Transverse colon (tissue), 4 donors: ENCODE results near the gene EXD3. TPM values are rescaled to one million over a fixed set of nuclear protein-coding genes. Genes with fewer than 3 reads are reported as not detected.

Experiments
- DNase-seq: peaks from one replicate; pipeline ENCODE4 v3.0.0-alpha.2; 2019
- H3K27ac ChIP-seq, 4 donors: fragments of 200-600 bp; sonication (generic); 2 replicates each; pipeline ENCODE4 v1.5.1; 2016 to 2018; ENCODE audit warnings: inconsistent platforms in 4 of 4
- H3K27me3 ChIP-seq: fragments of 200-600 bp; sonication (generic); 2 replicates; pipeline ENCODE4 v1.5.1; 2017; ENCODE audit warnings: inconsistent platforms
- H3K36me3 ChIP-seq, 4 donors: fragments of 200-600 bp; sonication (generic); 2 replicates each; pipeline ENCODE4 v1.5.1; 2017 to 2019; ENCODE audit warnings: inconsistent platforms in 4 of 4
- H3K4me1 ChIP-seq, 4 donors: fragments of 200-600 bp; sonication (generic); 2 replicates each; pipeline ENCODE4 v1.5.1; 2017 to 2020; ENCODE audit warnings: inconsistent platforms in 4 of 4
- H3K4me3 ChIP-seq, 4 donors: fragments of 200-600 bp; sonication (generic); 1 replicate in 1 of 4; 2 replicates in 3 of 4; pipeline versions ENCODE4 v1.5.1 to v1.6.1; 2017 to 2019; ENCODE audit warnings: inconsistent platforms in 4 of 4
- H3K9me3 ChIP-seq, 2 donors: fragments of 200-600 bp; sonication (generic); 2 replicates each; pipeline ENCODE4 v1.5.1; 2017 to 2019; ENCODE audit warnings: inconsistent platforms in 2 of 2
- EP300 ChIP-seq: sonication (generic); formaldehyde crosslinking; IDR thresholded peaks from one replicate; pipeline ENCODE4 v1.6.1; 2017; ENCODE audit warnings: antibody characterized with exemption, low read depth
- POLR2A ChIP-seq: fragments of 450-650 bp; IDR thresholded peaks from one replicate; pipeline ENCODE4 v1.6.1; 2016; ENCODE audit warnings: antibody characterized with exemption, mild to moderate bottlenecking, moderate library complexity
- POLR2AphosphoS5 ChIP-seq, 3 donors: sonication (generic); formaldehyde crosslinking; IDR thresholded peaks; one replicate each; pipeline ENCODE4 v1.6.1; 2016; ENCODE audit warnings: antibody characterized with exemption in 3 of 3
- WGBS, 2 donors: methylation state at CpG; one replicate each; pipeline ENCODE4 v1.1.5; 2018; ENCODE audit warnings: low coverage in 1 of 2; 5-methylcytosine and 5-hydroxymethylcytosine counted together
- in situ Hi-C, 4 donors: fragments of 200-750 bp; cut with MboI; loops; one replicate each; pipeline versions ENCODE4 v1.15.0 to v1.15.1; 2017; ENCODE audit warnings: low sequenced_read_pairs in 3 of 4, low pct_ligation_motif_present in 1 of 4, low pct_unique_long_range_greater_than_20kb in 1 of 4
- intact Hi-C: fragments of 100-400 bp; cut with DNase I; formaldehyde crosslinking; loops from one replicate; pipeline ENCODE4 v1.15.1; 2023; ENCODE audit warnings: low total_unique reads
- total RNA-seq, 4 donors: library from RNA; depleted of rRNA; stranded (reverse); fragments of >200 nt; gene quantifications; one replicate each; pipeline ENCODE4 v1.1.0, GENCODE V29; 2016
- TF ChIP-seq, protein P1 (sequence below), 5 experiments: fragments of 200-600 bp in 3 of 5; fragments of 450-650 bp in 2 of 5; sonication (generic) in 3 of 5; IDR thresholded peaks; 1 replicate in 2 of 5; 2 replicates in 3 of 5; pipeline ENCODE4 v1.5.1; 2016 to 2017; ENCODE audit warnings: antibody characterized with exemption in 5 of 5, inconsistent platforms in 3 of 5, mild to moderate bottlenecking in 2 of 5, moderate library complexity in 1 of 5

Gene EXD3
- total RNA-seq, 4 donors from 2014 or later, result 47.6 to 228 (median 74.2) TPM

DNA sequence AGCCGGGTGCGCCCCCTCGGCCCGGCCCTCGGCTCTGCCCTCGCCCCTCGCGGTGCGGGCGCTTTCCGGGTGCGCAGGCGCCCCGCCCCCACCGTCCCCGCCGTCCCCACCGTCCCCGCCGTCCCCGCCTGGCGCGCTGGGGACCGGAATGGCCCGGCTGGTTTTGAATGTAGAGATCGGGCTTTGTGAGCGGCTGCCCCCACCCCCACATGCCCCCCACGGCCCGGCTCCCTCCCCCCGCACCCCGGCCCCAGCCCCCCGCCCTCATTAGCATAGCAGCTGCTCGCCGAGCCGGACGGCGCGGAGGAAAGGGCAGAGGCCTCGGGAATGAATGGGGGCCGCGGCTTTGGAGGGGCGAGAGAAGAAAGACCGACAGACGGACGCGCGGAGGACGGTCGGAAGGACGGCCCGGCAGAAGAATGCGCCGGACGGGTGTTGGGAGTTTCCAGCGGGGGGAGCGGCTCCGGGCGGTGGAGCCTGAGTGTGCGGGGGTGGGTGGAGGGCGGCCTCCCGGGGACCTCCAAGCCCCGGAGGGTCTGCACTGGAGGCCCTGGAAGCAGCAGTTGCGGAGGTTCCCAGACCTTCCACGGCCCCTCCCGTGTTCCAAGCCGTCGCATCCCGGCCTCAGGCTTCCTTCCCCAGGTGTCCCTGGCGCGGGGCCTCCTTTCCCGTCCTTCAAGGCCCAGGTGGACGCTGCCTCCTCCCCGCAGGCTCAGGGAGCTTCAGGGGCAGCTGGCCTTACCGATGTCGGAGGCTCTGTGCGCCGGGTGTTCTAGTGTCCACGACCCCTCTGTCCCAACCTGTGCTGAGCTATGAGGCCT, 126.9 kb downstream of the EXD3 start:
- Histone ChIP-seq H3K9me3 (no peaks in the 10 kb centered on the region), H3K4me3 (peak overlapping the region; percentile 0 to 52 (median 44)), H3K27ac (peak overlapping the region; percentile 86 to 91 (median 88)), H3K4me1 (peaks cover 6 to 61% (median 47%) of the 10 kb centered on the region in 4 donors), H3K36me3 (no peaks in the 10 kb centered on the region), H3K27me3 (peaks cover 72% of the 10 kb centered on the region)
- peak; percentile 44 for DNase-seq
- no peak for TF ChIP-seq POLR2A
- TF ChIP-seq, protein P1, sequence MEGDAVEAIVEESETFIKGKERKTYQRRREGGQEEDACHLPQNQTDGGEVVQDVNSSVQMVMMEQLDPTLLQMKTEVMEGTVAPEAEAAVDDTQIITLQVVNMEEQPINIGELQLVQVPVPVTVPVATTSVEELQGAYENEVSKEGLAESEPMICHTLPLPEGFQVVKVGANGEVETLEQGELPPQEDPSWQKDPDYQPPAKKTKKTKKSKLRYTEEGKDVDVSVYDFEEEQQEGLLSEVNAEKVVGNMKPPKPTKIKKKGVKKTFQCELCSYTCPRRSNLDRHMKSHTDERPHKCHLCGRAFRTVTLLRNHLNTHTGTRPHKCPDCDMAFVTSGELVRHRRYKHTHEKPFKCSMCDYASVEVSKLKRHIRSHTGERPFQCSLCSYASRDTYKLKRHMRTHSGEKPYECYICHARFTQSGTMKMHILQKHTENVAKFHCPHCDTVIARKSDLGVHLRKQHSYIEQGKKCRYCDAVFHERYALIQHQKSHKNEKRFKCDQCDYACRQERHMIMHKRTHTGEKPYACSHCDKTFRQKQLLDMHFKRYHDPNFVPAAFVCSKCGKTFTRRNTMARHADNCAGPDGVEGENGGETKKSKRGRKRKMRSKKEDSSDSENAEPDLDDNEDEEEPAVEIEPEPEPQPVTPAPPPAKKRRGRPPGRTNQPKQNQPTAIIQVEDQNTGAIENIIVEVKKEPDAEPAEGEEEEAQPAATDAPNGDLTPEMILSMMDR (IDR thresholded peaks at IDR 0.05), result no peak
- no peak for TF ChIP-seq EP300
- TF ChIP-seq POLR2AphosphoS5 (IDR thresholded peaks at IDR 0.05), result peak in 2 of 3 donors; percentile 12 to 69
- 26% methylated on average over 33 of the region's 78 CpGs; no CpG with 5 or more reads in 1 of the 2 donors for WGBS, 2 donors
- in situ Hi-C loops (loop anchor here in 2 of 4 donors (25.0 kb wide), 1 partner anchor 116 kb away; the partner anchor contains the start of genes EXD3 (in 2 of the 2) and NOXA1 (in 2 of the 2)), intact Hi-C loops (no loop called here)

DNA sequence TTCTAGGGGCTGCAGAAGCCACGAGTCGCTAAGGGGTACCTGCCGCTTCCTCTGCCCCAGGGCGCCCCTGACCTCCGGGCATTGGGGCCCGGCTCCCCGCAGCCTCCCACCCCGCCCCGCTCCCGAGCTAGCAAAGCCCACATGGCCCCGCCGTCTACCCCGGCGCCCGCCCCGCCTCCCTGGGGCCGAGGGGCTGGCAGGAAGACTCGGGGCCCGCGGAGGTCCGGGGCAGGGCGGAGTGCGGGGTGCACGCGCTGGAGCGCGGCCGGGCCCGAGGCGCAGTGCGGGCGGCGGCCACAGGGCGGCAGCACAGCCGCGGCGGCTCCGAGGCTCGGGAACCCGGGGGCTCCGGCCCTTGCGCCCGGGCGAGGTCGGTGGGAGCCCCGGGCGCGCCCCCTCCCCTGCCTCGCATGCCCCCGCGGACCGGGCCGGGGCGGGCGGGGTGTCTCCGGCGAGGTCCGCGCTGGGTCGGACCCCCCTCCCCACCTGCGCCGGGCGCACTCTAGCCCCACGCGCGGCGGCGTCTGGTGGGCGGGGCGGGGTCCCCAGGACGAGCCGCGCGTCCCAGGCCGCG, 127.6 kb downstream of the EXD3 start:
- in situ Hi-C loops (loop anchor here in 2 of 4 donors (25.0 kb wide), 1 partner anchor 117 kb away; the partner anchor contains the start of genes EXD3 (in 2 of the 2) and NOXA1 (in 2 of the 2)), intact Hi-C loops (no loop called here)
- Histone ChIP-seq H3K4me3 (peak overlapping the region in 3 of 4 donors; percentile 39 to 52 (median 49)), H3K27me3 (peaks cover 64% of the 10 kb centered on the region), H3K36me3 (no peaks in the 10 kb centered on the region), H3K27ac (peak overlapping the region; percentile 86 to 91 (median 88)), H3K9me3 (no peaks in the 10 kb centered on the region), H3K4me1 (peaks cover 6 to 54% (median 42%) of the 10 kb centered on the region in 4 donors)
- 42% methylated on average over 3 of the region's 76 CpGs; no CpG with 5 or more reads in 1 of the 2 donors for WGBS, 2 donors
- TF ChIP-seq, protein P1 (IDR thresholded peaks at IDR 0.05), result peak in 3 of 5 experiments; percentile 31 to 58 (median 58)
- TF ChIP-seq POLR2AphosphoS5 (IDR thresholded peaks at IDR 0.05) (no peak), EP300 (no peak), POLR2A (no peak)
- DNase-seq, result peak; percentile 62

DNA sequence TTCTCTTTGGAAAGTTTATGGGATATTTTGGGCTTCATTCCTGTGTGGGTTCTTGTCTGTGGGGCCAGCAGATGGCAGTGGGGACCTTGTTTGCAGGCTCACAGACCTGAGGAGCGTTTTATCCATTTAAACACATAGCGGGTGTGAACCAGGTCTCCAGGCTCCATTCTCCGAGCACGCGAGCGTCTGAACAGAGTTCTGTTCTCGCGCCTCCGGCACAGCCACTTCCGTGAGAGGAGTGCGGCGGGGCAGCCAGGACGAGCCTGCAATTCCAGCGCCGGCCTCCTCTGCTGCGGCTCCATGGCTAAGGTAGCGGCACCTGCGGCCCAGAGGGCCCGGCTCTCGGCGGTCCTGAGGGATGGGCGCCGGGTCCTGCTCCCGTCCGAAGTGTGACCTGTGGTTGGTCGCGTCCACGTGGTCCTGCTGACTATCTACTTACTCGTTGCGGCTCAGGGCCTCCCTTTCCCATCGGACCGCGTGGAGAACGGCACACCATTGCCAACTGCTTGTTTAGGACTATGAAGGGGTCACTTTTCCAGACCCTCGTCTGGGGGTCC, 128.2 kb downstream of the EXD3 start:
- H3K9me3 ChIP-seq, result no peaks in the 10 kb centered on the region
- in situ Hi-C loops, result loop anchor here in 2 of 4 donors (25.0 kb wide), 1 partner anchor 118 kb away; the partner anchor contains the start of genes EXD3 (in 2 of the 2) and NOXA1 (in 2 of the 2)
- peaks cover 59% of the 10 kb centered on the region for H3K27me3 ChIP-seq
- H3K4me3 ChIP-seq, result peak overlapping the region in 2 of 4 donors; percentile 49 to 52
- TF ChIP-seq POLR2A (peak; percentile 5), POLR2AphosphoS5 (IDR thresholded peaks at IDR 0.05) (peak in 1 of 3 donors; percentile 58), EP300 (no peak)
- TF ChIP-seq, protein P1 (IDR thresholded peaks at IDR 0.05), result peak in 3 of 5 experiments; percentile 7 to 22 (median 9)
- peaks cover 6 to 51% (median 40%) of the 10 kb centered on the region in 4 donors for H3K4me1 ChIP-seq
- H3K36me3 ChIP-seq, result no peaks in the 10 kb centered on the region
- peak; percentile 32 for DNase-seq
- 45 to 50% methylated on average over 2 to 26 of the region's 35 CpGs for WGBS, 2 donors
- H3K27ac ChIP-seq, result peak overlapping the region; percentile 86 to 91 (median 88)
- intact Hi-C loops, result no loop called here
